NB4 (cell line): Measurements from ENCODE around the gene PDE7B.

Source experiments
- DNase-seq: peaks from one replicate; pipeline ENCODE4 v3.0.0; 2010; ENCODE audit warnings: low read depth
- H3K4me3 ChIP-seq: one replicate; pipeline ENCODE4 v1.5.1; 2011; ENCODE audit warnings: mild to moderate bottlenecking, low read depth, low read length, moderate library complexity
- MYC ChIP-seq: IDR thresholded peaks from 2 replicates; pipeline ENCODE4 v1.6.1; 2011; ENCODE audit warnings: low read depth, low read length
- POLR2A ChIP-seq: IDR thresholded peaks from 2 replicates; pipeline ENCODE4 v1.6.1; 2011; ENCODE audit warnings: mild to moderate bottlenecking; ENCODE audit not compliant: insufficient read length; ENCODE audit errors: extremely low read depth
- TF ChIP-seq, protein P1 (sequence below): IDR thresholded peaks from 2 replicates; pipeline ENCODE4 v1.6.1; 2011; ENCODE audit warnings: low read depth, low read length
- TF ChIP-seq, protein P2 (sequence below): IDR thresholded peaks from one replicate; pipeline ENCODE4 v1.5.1; 2012; ENCODE audit warnings: low read depth, low read length

PDE7B gene

DNA sequence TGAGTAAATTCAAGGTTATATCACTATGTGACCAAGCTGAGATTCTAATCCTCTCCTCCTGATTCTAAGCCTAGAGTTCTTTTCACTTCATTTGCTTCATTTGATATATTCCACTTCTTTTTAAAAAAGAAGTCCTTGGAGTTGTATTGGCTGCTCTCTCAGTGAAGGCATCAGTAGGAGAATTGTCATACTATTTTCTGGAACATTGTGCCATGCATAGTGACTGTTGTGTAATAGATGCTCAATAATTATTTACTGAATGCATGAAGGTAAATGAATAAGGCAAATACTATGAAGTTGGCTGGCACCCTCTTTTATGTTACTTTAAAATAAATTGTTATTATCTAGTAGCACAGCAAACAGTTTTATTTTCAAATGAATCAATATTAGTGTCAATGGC, 209.3 kb downstream of the PDE7B start:
- no peak overlapping the region for H3K4me3 ChIP-seq
- DNase-seq: no peak
- TF ChIP-seq POLR2A (no peak), MYC (no peak)
- TF ChIP-seq, protein P1, sequence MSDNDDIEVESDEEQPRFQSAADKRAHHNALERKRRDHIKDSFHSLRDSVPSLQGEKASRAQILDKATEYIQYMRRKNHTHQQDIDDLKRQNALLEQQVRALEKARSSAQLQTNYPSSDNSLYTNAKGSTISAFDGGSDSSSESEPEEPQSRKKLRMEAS: no peak
- TF ChIP-seq, protein P2, sequence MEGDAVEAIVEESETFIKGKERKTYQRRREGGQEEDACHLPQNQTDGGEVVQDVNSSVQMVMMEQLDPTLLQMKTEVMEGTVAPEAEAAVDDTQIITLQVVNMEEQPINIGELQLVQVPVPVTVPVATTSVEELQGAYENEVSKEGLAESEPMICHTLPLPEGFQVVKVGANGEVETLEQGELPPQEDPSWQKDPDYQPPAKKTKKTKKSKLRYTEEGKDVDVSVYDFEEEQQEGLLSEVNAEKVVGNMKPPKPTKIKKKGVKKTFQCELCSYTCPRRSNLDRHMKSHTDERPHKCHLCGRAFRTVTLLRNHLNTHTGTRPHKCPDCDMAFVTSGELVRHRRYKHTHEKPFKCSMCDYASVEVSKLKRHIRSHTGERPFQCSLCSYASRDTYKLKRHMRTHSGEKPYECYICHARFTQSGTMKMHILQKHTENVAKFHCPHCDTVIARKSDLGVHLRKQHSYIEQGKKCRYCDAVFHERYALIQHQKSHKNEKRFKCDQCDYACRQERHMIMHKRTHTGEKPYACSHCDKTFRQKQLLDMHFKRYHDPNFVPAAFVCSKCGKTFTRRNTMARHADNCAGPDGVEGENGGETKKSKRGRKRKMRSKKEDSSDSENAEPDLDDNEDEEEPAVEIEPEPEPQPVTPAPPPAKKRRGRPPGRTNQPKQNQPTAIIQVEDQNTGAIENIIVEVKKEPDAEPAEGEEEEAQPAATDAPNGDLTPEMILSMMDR: no peak

DNA sequence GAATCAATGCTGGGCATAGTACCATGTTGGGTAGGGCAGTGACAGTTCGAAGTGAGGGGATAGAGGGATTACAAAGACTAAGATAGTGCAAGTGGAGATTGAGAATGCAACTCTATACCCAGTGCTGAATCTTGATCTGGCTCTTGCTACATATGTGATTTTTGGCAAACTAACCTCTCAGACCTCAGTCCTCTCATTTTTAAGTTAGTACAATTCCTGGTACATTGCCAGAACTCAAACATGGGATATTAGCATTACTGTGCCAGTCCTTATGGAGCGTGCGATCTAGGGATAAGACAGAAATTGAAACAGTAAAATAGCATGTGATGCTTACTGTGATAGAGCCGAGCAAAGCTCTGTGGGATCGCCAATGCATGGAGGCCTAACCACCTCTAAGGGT, 210.2 kb downstream of the PDE7B start:
- no peak for TF ChIP-seq MYC
- no peak overlapping the region for H3K4me3 ChIP-seq
- DNase-seq: no peak

DNA sequence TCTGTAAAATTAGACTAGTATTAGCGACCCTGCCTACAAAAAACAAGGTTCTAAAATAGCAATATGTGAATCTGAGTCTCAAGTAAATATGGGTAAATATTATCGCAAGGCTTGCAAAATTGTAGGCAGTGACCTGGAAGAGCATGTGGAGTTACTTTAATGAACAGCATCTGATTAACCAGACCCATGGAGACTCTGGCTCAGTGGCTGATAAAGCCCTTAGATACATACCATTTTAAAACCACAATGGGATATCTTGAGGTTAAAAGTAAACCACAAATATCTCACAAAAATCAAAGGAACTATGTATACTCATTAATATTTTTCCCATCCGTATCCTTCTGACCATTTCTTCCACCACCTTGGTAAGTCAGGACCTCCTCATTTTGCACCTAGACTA, 211.6 kb downstream of the PDE7B start:
- no peak overlapping the region for H3K4me3 ChIP-seq
- no peak for DNase-seq

DNA sequence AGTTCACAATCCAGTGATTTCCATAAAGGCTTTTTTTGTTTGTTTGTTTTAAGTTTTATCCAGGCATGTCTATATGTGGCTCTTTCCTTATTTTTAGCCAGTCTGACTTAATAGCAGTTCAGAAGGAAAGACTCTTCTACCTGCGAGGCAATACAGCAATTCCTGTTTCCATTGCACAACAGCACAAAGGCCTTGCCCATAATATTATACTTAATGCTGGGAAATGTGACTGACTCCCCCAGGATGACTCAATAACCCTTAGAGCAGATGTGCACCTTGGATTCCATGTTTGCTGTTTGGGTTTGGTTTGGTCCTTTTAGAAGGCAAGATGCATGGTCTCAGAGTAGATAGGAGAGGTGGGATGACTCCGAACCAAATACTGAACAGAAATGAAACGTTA, 214.5 kb downstream of the PDE7B start:
- DNase-seq: peak; percentile 3
- H3K4me3 ChIP-seq: no peak overlapping the region
- no peak for TF ChIP-seq POLR2A
- TF ChIP-seq MYC: no peak
- TF ChIP-seq, protein P1: no peak

More for the DNA sequence above, 211.6 kb downstream of the PDE7B start:
- TF ChIP-seq POLR2A (no peak), MYC (no peak)
- TF ChIP-seq, protein P2: no peak
- TF ChIP-seq, protein P1: no peak

DNA sequence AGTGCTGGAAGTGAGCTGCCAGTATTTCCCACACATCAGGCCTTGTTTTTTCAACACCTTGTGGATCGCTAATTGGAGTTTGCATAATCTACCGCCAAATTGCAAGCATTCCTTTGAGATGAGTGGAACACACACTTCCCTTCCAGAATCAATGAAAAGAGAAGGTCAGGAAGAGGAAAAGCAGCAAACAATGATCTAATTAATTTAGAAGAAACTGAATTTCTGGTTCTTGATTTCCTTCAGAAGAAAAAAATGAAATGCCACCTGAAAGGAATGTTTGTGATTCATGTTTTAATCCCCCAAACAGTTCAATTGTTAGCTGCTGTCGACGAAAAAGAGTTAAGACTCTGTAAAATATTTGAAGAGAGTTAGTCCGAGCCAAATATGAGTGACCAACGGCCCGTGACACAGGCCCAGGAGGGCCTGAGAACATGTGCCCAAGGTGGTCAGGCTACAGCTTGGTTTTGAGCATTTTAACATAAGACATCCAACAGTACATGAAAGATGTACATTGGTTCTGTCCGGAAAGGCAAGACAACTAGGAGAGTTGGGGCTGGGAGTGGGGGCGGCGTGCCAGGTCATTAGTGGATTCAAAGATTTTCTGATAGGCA, 216.3 kb downstream of the PDE7B start:
- TF ChIP-seq, protein P2: no peak
- TF ChIP-seq, protein P1: no peak
- TF ChIP-seq POLR2A (no peak), MYC (no peak)
- no peak for DNase-seq
- no peak overlapping the region for H3K4me3 ChIP-seq

DNA sequence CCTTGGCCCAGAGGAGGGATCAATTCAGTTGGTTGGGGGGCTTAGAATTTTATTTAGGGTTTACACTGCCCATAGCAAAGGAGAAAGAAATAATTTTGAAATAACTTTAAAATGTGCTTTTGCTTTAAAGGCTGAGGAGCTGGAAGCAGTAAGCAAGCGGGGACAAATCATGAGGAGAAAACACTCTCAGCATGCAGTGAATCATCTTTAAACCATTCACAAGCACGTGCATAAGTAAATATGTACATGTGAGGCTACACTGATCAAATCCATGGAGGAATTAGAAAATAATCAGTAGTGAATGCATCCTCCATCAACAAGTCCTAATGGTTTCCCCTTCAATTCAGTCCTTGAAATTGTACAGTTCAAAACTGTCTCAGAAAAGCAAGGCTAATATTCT, 217.6 kb downstream of the PDE7B start:
- H3K4me3 ChIP-seq: no peak overlapping the region
- TF ChIP-seq, protein P1: no peak
- TF ChIP-seq MYC (no peak), POLR2A (no peak)
- TF ChIP-seq, protein P2: no peak

DNA sequence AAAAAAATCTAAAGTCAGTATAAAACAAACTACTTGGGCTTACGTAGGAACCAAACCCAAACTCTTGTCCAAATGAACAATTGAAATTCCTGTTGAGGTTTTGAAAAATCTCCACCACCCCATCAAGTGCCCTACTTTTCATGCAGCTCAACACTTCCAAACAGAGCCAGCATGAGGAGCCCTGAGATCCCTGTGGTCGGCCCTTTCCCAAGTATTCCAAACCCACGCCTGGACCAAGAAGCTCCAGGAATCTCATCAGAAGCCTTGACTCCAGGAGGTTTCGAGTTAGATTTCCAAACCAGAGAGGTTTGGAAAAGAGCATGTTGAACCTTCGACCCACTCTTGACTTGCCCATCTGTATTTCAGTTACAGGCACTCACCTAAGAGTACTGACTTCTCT, 219.3 kb downstream of the PDE7B start:
- no peak for TF ChIP-seq MYC
- TF ChIP-seq, protein P2: no peak
- TF ChIP-seq POLR2A: no peak
- TF ChIP-seq, protein P1: no peak
- no peak overlapping the region for H3K4me3 ChIP-seq
- no peak for DNase-seq

More for the DNA sequence above, 217.6 kb downstream of the PDE7B start:
- no peak for DNase-seq
